ENCODE results near the gene PRKCE.
A peak's percentile ranks its signal among the peaks of the same experiment; 100 is the strongest.

Gene PRKCE

DNA sequence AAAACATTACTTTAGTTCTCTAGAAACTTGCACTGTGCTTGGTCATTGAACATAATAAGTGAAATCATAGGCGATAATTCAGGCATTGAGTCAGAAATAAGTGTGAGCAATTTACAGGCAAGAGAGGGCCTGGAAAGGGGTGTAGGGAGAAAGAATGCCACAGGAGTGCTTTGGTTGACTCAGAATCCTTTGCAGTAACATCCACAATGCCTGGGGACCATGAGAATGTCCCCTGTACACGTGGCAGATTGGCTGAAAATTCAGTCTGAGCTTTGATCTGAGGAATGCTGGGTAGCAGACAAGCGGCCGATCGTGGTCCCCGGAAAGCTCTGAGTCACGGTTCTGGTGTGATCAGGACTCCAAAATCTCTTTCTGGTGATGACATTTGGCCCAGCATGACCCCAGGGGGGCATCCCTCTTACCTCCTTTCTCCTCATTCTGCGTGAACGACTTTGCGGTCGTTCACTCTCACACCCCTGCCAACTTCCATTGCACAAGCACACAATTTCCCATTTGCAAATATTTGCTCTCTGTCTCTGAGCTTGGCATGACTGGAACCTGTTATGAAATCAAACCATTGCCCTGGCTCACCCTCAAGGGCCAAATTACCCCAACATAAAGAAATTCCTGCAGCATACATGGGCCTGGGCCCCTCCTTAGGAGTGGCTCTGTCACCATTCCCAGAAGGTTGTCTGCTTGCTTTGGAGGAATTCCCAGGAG is 340.7 kb downstream of the PRKCE start:
- DNase-seq (ENCODE audit: low read depth), result peak; percentile 83

DNA sequence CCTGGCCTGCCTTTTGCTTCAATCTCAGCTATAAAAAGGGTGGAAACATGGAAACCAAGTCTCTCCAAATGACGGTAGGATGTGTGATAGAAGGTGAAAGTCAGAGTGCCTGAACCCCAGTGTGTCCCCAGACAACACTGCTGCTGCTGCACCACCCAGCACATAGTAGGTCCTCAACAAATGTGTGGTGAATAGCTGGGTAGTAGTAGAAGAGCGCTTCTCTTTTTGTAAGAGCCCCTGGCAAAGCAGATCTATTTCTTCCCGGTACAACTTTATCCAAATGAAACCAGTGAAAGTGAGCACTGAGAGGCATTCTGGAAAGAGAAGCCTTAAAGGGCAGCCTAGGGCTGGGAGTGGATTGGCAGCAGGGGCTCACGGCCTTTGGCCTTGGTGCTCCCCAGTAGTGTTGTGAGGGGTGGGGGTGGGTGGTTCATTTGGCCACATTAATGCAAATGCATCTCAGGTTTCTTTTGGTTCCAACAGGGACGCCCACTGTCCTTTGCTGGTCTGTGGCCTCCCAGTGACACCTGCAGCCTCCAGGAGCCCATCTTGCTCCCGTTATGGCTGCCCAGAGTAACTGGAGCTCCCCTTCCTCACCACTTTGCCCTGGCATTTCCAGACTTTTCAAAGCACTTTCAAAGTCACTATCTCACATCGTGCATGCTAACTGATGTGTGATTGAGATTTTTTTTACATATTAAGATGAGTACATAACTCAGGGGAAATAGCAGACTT is 341.4 kb downstream of the PRKCE start:
- DNase-seq (ENCODE audit: low read depth), result no peak

DNA sequence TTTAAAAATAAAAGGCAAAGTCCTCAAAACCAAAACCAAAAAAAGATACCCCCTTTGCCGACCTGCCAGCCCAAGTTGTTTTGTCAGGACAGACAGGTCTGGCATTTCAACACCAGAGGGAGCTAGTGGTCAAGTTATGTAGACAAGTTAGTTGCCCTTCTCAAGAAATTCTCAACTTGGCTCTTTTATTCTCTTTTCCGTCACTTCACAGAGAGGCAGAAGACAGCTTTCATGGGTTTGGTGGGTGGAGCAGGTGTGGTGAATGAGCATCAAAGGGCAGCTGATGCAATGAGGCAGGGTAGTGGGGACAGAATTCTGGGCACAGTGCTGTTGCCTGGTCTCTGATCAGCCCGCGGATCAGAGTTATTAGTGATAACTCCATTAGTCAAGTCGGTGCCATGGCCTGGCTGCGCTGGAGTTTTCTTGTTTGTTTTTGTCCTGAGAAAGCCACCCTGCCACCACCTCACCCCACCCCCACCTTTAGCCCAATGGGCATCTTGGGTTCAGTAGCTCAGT is 342.1 kb downstream of the PRKCE start:
- DNase-seq (ENCODE audit: low read depth), result peak; percentile 62

DNA sequence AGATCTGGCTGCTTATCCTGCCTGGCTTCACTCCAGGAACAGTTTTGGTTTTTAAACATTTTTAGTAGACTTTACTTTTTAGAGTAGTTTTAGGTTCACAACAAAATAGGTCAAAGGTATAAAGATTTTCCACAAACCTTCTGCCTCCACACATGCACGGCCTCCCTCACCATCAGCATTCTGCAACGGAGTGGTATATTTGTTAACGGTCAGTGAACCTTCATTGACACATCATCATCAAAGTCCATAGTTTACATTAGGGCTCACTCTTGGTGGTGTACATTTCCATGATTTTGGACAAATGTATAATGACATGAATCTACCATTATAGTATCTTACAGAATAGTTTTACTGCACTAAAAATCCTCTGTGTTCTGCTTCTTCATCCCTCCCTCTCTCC is 342.6 kb downstream of the PRKCE start:
- DNase-seq (ENCODE audit: low read depth), result no peak

DNA sequence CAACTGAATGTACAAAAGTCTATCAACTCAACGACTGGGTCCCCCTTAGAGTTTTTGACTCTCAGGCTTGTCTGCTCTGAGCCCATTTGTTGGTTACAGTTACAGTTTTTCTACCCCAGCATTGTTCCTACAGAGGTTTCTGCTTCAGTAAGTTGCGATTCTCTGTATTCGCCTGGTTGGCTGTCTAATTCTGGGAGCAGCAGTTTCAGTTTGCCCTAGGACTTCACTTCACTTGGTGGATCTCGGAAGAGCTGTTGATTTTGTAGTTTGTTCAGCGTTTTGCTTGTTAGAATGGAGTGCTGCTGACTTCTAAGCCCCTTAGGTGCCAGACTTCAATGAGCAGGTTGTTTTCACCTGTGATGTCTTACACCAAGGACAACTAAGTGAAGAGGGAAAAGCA is 349.2 kb downstream of the PRKCE start:
- DNase-seq (ENCODE audit: low read depth), result no peak

DNA sequence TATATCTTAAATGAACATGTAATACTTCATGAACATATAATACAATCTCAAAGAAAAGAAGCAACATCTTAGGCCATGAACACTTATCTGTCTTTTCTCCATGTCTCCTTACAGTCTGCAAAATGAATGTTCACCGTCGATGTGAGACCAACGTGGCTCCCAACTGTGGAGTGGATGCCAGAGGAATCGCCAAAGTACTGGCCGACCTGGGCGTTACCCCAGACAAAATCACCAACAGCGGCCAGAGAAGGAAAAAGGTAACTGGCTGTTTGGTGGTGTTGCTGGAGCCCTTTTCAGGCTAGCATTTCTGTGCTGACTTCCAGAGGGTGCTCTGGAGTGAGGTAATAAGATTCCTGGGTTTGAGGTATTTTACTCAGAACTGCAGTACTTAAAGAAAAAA is 349.8 kb downstream of the PRKCE start:
- no peak for DNase-seq (ENCODE audit: low read depth)

DNA sequence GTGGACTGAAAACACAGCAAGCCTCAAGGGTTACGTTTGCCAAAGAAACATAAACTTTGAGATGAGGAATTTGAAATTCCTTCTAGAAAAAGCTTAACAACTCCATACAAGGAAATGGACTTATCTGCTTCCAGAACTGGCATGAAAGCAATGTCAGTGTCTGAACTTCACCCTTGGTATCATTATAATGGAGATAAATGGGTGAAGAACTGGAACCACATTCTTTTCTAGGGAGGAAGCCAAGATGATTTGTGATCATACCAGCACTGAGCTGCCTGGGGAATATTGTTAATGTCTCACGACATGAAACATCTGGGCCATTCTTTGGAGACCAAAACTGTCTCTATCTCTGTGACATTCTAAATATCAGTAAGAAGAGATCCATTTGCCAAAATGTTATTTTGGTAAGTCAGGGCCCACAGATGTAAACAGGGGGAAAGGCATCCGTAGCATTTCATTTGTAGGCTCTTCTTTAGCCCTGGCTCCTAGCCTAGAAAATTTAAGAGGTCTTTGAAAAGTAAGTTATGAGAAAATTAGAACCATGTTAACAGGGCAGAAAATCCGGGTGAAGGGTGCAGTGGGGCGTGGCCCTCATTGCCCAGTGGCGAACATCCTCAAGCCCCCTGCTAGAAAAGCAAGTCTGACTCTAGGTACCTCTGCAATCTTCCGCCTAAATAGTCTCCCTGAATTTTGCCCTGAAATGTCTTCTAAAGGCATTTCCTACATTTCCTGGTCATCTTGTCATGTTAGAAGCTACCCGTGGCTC is 350.4 kb downstream of the PRKCE start:
- DNase-seq (ENCODE audit: low read depth), result no peak

DNA sequence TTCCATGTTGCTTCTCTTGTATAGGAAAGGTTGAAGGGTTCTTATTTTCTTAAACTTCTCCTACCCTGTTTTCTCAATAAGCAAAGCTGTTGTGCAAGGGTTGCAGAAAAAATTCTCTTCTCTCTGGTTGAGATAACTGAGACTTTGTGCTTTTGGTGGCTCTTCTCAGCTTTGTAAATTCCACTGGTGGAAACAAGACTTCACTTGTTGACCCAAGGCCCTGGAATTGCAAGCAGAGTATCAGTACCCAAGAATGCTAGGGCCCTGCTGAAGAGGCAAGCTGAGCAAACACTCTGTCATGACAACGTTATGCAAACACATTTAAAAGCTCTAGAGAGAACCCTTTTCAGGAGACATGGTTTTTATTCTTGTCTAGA is 351.0 kb downstream of the PRKCE start:
- DNase-seq (ENCODE audit: low read depth), result no peak

DNA sequence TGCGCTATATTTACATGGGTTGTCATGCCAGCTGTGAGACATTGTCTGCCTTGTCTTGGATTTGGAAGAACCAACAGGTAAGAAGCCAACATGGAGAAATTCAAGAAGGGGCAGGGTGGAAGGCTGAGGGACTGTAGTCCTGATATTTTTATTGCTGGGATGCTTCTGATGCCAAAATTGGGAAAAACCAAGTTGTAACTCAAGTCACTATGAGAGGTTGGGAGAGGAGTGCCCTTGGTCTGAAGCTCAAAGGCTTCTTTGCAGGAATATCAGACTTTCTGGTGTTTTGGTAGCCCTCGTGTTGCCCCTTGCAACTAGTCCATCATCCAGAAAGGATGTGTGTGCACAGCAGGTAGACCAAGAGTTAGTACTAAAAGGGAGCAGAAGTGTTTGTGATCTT is 351.5 kb downstream of the PRKCE start:
- DNase-seq (ENCODE audit: low read depth), result no peak

DNA sequence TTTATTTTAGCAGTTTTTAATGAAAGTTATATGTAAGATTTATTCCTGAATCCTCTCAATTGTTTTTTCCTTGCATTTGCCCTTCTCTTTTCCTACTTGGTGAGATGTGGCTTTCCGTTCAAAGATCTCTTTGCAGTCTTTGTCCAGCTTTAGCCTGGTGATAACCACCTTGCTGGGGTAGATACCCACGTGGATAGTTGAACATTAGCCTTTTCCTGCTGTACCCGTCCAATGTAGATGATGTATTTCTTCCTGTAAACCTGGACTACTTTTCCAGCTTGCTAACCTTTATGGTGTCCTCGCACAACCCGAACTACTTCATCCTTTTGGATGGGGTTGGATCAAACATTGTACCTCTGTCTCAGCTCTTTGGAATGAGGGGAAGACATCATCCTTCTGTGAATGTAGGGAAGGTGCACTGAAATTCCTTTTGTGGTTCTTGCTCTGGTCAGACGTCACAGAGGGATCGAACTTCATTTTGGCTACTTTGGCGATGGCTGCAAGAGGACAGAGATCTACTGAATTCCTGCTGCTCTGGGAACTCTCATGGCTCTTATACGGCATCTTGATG is 352.5 kb downstream of the PRKCE start:
- no peak for DNase-seq (ENCODE audit: low read depth)

DNA sequence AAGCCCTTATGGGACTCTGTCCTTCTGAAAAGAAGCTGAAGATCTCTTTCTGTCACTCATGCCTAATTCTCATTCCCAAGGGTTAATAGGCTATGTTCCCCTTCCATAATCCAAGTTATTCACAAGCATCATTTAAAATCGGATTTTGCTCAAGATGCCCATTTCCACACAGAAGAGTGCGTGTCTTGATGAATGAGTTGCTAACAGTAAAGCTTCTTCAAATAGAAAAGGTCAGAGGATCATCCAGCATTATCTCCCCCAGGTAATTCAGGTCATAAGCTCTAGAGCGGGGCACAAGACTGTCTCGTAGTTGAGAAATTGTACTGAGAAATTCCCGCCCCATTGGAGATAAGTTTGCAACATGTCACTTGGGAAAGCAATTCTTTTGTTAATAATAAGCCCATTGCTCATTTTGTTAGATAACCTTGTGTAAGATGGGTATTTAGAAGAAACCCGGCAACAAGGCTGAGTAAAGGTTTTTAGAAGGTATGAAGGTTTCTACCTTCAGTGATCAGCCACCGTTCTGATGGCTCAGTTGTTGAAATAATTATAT is 355.1 kb downstream of the PRKCE start:
- DNase-seq (ENCODE audit: low read depth), result no peak

DNA sequence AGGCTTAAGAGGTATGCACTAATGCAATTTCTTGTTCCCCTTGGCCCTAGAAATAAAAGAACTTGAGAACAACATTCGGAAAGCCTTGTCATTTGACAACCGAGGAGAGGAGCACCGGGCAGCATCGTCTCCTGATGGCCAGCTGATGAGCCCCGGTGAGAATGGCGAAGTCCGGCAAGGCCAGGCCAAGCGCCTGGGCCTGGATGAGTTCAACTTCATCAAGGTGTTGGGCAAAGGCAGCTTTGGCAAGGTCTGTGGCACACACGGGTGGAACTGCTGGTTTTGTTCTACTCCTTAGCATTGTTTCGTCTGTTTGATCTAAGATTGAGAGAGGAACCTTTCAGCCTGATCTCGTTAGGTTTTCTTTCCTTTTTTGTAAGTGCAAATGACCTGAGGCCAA is 355.9 kb downstream of the PRKCE start:
- DNase-seq (ENCODE audit: low read depth), result no peak

DNA sequence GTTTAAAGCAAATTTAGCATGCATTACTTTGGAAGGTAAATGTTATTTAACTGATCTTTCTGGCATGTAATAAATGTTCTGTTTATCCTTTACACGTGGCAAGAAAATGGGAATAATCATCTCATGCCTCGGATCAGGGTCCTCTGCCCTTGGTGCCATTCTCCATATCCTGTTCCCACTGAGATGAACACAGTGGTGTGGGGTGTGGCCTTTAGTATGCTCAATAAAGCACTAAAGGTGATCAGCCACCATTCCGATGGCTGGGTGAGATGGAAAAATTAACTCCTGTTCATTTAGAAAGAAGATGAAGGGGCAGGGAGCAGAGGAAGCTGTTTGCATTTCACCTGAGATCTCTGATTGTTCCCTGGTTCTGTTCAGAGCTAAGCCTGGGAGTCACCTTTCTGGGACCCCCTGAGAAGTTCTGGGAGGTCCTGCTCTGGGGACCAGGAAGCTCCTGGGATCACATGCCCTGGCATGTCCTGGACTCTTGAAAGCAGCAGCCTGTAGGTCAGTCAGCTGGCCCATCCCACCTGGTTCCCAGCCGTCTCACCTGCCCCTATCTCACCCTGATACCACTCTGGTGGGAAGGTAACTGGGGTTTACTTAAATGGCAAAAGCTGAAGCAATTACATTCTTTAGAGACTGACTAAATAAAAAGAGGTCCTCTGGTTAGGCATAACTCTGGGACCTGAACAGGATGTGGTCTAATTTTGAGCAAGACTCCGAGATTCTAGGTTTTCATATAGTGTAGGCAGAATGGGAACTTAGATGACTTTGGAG is 356.8 kb downstream of the PRKCE start:
- no peak for DNase-seq (ENCODE audit: low read depth)

DNA sequence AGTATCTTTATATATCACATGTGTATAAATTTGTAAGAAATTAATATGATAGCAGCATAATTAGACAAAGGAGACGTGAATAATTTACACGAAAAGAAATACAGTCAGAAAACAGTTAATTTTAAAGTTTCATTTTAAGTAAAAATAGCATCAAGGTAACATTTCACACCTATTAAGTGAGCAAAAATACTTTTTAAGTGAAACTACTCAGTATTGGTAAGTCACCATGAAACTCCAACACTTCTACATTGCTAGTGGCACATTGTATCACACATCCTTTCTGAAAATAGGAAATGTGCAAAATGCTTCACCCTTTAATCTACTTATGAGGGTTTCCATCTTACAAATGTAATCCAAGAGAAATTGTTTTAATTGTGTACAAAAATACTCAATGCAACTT is 357.8 kb downstream of the PRKCE start:
- no peak for DNase-seq (ENCODE audit: low read depth)

DNA sequence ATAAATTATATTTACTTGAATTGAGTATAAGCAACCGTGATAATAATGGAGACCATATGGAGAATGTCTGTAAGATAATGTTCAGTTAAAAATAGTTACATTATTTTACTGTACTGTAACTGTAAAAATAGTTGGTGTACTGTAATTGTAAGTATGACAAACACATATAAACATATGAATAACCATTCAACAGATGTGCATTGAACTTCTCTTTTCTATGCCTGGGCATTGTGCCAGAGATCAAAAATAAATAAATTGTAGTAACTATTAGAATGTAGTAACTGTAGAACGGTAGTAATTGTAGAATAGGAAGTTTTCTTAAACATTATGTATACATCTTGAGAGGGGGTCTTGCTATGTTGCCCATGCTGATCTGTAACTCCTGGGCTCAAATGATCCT is 358.3 kb downstream of the PRKCE start:
- DNase-seq (ENCODE audit: low read depth), result no peak

DNA sequence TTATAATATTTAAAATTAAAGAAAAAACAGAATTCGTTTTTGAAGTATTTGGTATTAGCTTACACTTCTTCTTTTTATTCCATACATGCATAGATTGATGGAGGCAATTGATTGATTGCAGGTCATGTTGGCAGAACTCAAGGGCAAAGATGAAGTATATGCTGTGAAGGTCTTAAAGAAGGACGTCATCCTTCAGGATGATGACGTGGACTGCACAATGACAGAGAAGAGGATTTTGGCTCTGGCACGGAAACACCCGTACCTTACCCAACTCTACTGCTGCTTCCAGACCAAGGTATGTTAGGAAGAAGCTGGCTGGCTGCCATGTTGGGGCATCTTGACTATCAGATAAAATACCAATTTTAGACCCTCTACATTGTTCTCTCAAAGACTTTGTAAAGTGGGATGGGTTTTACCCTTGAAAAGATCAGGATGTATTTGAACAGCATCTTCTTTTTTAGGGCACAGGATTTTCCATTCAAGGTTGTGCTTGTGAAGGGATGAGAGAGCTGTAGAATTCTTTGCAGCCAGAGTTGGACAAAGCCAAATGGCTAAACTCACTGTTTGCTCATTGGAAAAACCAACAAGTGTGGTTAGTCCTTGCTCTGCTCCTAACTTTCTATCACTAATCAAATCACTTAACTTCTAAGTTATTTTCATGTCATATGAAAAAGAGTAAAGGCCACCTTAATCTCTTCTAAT is 358.9 kb downstream of the PRKCE start:
- DNase-seq (ENCODE audit: low read depth), result no peak

DNA sequence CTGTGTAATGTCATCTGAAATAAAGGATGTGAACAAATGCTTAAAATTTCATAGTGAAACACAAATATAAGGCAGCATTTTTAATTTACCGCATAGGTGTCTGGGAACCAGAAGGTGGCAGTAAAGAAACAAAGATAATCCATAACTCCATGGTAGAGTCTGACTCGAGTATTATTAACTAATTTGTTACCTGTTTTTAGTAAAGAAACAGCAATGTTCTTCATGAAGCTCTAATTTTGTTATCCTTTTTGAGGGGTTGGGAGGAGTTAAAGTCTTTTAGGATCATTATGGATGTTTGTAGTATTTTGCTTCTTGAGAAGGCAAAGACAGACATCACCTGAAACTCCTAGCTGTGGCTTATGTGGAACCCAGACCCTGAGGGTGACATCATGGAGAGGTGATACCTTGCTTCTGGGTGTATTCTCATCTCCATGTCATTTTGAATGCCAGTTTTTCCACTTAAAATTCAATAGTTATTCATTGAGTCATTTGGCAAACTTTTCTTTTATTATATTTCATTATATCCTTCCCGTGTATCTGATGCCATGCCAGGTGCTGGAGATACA is 359.5 kb downstream of the PRKCE start:
- no peak for DNase-seq (ENCODE audit: low read depth)

DNA sequence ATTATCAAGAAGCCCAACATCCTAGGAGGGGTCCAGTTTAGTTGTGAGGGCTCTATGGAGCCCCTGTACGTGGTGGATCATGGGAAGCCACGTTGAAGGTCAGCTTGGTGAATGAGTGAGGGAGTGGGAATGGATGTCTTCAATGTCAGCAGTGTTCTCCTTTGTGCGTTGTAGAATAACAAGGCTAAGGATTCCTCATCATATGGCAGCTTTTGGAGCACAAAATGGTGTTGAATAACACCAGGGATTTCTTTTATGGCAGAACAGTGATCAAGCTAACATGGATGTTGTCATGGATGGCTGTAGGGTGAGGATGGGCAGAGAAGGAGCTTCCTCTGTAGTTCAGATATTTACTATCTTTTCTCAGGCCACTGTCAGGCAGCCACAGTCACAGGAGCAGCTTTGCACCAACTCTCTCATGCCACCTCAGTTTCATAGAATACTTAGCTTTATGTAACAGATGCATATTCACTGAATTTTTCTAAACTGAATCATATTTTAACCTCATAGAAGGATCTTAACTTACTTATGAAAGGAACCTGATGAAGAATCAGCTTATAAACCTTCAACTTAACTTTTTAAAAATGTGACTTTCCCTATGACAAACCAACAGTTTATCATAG is 361.3 kb downstream of the PRKCE start:
- DNase-seq (ENCODE audit: low read depth), result no peak

DNA sequence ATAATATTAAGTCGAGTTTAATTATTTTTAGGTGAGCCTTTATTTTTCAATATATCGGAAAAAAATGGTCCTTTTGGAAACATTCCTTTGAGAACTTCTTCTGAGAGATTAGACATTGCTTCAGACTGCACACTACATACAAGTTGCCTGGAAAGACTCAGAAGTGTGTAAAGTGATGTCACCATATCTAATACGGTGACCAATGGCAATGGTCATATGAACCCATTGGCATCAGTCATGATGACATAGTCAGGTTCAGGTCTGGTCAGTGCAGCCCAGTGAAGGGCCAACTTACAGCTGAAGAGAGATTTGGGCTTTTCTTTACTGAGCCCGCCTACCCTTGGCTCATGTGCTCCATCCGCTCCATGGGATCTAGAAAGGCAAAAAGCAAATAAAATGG is 362.3 kb downstream of the PRKCE start:
- DNase-seq (ENCODE audit: low read depth), result no peak

Measured in HS-27A (cell line).